GM19455 (cell line): ENCODE results near the gene CALHM3.
"Not testable (repeated sequence)": the region's sequence is repeated elsewhere in the genome, so short reads cannot be mapped to it uniquely, and the experiment has no call there.

Experiments
- ATAC-seq: cut with Tn5 transposase; IDR thresholded peaks from one replicate; pipeline ENCODE4 v1.9.1; 2021; ENCODE audit not compliant: unreplicated experiment

CALHM3 gene

GRCh38 chr10:103479135-103479534 is at the start of gene CALHM3:
TSS of gene CALHM3 (minus strand) at chr10:103479240. CDS start at chr10:103479032, 208 bp downstream.
- no peak for ATAC-seq

- ATAC-seq: no peak
Measured at GRCh38 chr10:103528549-103528948, 49.5 kb upstream of the CALHM3 start.

GRCh38 chr10:103527476-103527875 is 48.4 kb upstream of the CALHM3 start:
- ATAC-seq: not testable (repeated sequence)

GRCh38 chr10:103525901-103526300 is 46.9 kb upstream of the CALHM3 start:
- no peak for ATAC-seq

GRCh38 chr10:103523683-103524082 is 44.6 kb upstream of the CALHM3 start:
- ATAC-seq: no peak

GRCh38 chr10:103522006-103522405 is 43.0 kb upstream of the CALHM3 start:
- ATAC-seq: not testable (repeated sequence)

- ATAC-seq: no peak
Measured at GRCh38 chr10:103519798-103520197, 40.8 kb upstream of the CALHM3 start.

- ATAC-seq: no peak
Measured at GRCh38 chr10:103517234-103518085, 38.4 kb upstream of the CALHM3 start.

GRCh38 chr10:103514244-103514643 is 35.2 kb upstream of the CALHM3 start:
- no peak for ATAC-seq

- no peak for ATAC-seq
Measured at GRCh38 chr10:103513380-103514060, 34.5 kb upstream of the CALHM3 start.

GRCh38 chr10:103512591-103513379 is 33.7 kb upstream of the CALHM3 start:
- no peak for ATAC-seq

GRCh38 chr10:103512166-103512565 is 33.1 kb upstream of the CALHM3 start:
- no peak for ATAC-seq

- ATAC-seq: no peak
Measured at GRCh38 chr10:103510791-103511752, 32.0 kb upstream of the CALHM3 start.

- ATAC-seq: no peak
Measured at GRCh38 chr10:103510046-103510685, 31.1 kb upstream of the CALHM3 start.

GRCh38 chr10:103507235-103508191 is 28.5 kb upstream of the CALHM3 start:
- ATAC-seq: no peak

- no peak for ATAC-seq
Measured at GRCh38 chr10:103506061-103506460, 27.0 kb upstream of the CALHM3 start.

GRCh38 chr10:103504181-103504783 is 25.2 kb upstream of the CALHM3 start:
- no peak for ATAC-seq

GRCh38 chr10:103503777-103504176 is 24.7 kb upstream of the CALHM3 start:
- not testable (repeated sequence) for ATAC-seq
